ACHN (cell line): Measurements from ENCODE around the gene DDRGK1.
A peak's percentile ranks its signal among the peaks of the same experiment; 100 is the strongest.

Experiments
- DNase-seq: peaks from one replicate; pipeline ENCODE4 v3.0.0-alpha.2; 2015
- in situ Hi-C: cut with HindIII; loops from 2 replicates; pipeline ENCODE4 v1.10.0; 2017; ENCODE audit warnings: low sequenced_read_pairs, low pct_ligation_motif_present, low pct_unique_long_range_greater_than_20kb

The DDRGK1 gene

GRCh38 chr20:3172126-3172932, 32.2 kb downstream of the DDRGK1 start:
- in situ Hi-C loops: no loop called here
- DNase-seq: no peak

- DNase-seq: no peak
- in situ Hi-C loops: no loop called here
These were observed 32.9 kb downstream of the DDRGK1 start for GRCh38 chr20:3171391-3172125.

GRCh38 chr20:3168829-3169590, 35.5 kb downstream of the DDRGK1 start:
- no peak for DNase-seq
- in situ Hi-C loops: no loop called here

- no peak for DNase-seq
- in situ Hi-C loops: no loop called here
These were observed 36.2 kb downstream of the DDRGK1 start for GRCh38 chr20:3168079-3168828.

- in situ Hi-C loops: no loop called here
These were observed 36.8 kb downstream of the DDRGK1 start for GRCh38 chr20:3167738-3168078.

GRCh38 chr20:3166913-3167342, 37.6 kb downstream of the DDRGK1 start:
- in situ Hi-C loops: no loop called here
- DNase-seq: no peak

More at GRCh38 chr20:3167738-3168078, 36.8 kb downstream of the DDRGK1 start:
- no peak for DNase-seq

GRCh38 chr20:3166338-3166912, 38.1 kb downstream of the DDRGK1 start:
- no peak for DNase-seq
- in situ Hi-C loops: no loop called here

GRCh38 chr20:3165473-3166337, 38.8 kb downstream of the DDRGK1 start:
- in situ Hi-C loops: no loop called here
- DNase-seq: no peak

- DNase-seq: no peak
- in situ Hi-C loops: no loop called here
These were observed 39.6 kb downstream of the DDRGK1 start for GRCh38 chr20:3164763-3165410.

GRCh38 chr20:3164043-3164762, 40.3 kb downstream of the DDRGK1 start:
- no peak for DNase-seq
- in situ Hi-C loops: no loop called here

GRCh38 chr20:3163099-3164042, 41.1 kb downstream of the DDRGK1 start:
- in situ Hi-C loops: no loop called here

GRCh38 chr20:3162080-3162611, 42.3 kb downstream of the DDRGK1 start:
- in situ Hi-C loops: no loop called here
- peak; percentile 37 for DNase-seq

More at GRCh38 chr20:3163099-3164042, 41.1 kb downstream of the DDRGK1 start:
- DNase-seq: no peak

- in situ Hi-C loops: no loop called here
- no peak for DNase-seq
These were observed 43.0 kb downstream of the DDRGK1 start for GRCh38 chr20:3161316-3162079.

- in situ Hi-C loops: no loop called here
- DNase-seq: no peak
These were observed 44.1 kb downstream of the DDRGK1 start for GRCh38 chr20:3160418-3160817.
